ENCODE measurements around the gene EBPL. TPM values are rescaled to one million over a fixed set of nuclear protein-coding genes. Genes with fewer than 3 reads are reported as not detected.
A peak's percentile ranks its signal among the peaks of the same experiment; 100 is the strongest.

Gene EBPL
- total RNA-seq, 3 donors from 2014 or later, result 33.6 to 36.8 (median 34.0) TPM

DNA sequence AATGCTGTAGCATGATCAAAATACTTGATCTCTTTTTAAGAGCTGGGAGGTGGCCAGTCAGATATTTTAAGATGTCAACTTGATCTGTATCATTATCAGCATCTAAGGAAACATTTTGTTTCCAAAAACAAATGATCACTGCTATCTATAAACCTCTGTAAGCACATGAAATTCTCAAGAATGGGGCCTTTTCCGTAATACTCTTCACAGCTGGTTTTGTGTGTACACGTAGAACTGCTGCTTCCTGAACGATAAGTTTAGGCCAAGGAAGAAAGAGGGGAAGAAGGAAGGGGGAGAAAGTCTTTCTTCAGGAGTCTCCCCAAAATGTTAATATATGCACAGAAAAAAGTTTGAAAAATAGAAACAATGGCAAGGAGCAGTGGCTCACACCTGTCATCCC lies 37.3 kb downstream of the EBPL start:
- DNase-seq, result no peak
- no peaks in the 10 kb centered on the region for H3K4me1 ChIP-seq (ENCODE audit: low read depth)
- TF ChIP-seq, protein P1, sequence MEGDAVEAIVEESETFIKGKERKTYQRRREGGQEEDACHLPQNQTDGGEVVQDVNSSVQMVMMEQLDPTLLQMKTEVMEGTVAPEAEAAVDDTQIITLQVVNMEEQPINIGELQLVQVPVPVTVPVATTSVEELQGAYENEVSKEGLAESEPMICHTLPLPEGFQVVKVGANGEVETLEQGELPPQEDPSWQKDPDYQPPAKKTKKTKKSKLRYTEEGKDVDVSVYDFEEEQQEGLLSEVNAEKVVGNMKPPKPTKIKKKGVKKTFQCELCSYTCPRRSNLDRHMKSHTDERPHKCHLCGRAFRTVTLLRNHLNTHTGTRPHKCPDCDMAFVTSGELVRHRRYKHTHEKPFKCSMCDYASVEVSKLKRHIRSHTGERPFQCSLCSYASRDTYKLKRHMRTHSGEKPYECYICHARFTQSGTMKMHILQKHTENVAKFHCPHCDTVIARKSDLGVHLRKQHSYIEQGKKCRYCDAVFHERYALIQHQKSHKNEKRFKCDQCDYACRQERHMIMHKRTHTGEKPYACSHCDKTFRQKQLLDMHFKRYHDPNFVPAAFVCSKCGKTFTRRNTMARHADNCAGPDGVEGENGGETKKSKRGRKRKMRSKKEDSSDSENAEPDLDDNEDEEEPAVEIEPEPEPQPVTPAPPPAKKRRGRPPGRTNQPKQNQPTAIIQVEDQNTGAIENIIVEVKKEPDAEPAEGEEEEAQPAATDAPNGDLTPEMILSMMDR (IDR thresholded peaks at IDR 0.05), result no peak
- intact Hi-C loops (cut with DNase I, micrococcal nuclease), result no loop called here
- no peak for ATAC-seq
- H3K36me3 ChIP-seq (ENCODE audit: low read depth), result no peaks in the 10 kb centered on the region
- H3K4me3 ChIP-seq, result no peak overlapping the region
- no peaks in the 10 kb centered on the region for H3K9me3 ChIP-seq

DNA sequence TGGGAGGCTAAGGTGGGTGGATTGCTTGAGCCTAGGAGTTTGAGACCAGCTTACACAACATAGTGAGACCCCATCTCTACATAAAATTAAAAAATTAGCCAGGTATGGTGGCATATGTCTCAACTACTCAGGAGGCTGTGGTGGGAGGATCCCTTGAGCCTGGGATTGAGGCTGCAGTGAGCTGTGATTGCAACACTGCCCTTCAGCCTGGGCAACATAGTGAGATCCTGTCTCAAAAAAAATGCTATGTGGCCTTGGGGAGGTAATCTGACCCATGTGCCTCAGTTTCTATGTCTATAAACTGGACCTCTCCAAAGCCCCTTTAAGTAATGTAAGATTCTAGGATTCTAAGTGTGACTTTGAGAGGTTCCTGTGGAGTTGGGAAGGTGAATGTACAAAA lies 37.8 kb downstream of the EBPL start:
- TF ChIP-seq, protein P1 (IDR thresholded peaks at IDR 0.05), result no peak
- Histone ChIP-seq H3K9me3 (no peaks in the 10 kb centered on the region), H3K4me3 (no peak overlapping the region), H3K36me3 (ENCODE audit: low read depth) (no peaks in the 10 kb centered on the region), H3K4me1 (ENCODE audit: low read depth) (no peaks in the 10 kb centered on the region)
- ATAC-seq, result no peak
- no peak for DNase-seq
- intact Hi-C loops (cut with DNase I, micrococcal nuclease), result no loop called here

DNA sequence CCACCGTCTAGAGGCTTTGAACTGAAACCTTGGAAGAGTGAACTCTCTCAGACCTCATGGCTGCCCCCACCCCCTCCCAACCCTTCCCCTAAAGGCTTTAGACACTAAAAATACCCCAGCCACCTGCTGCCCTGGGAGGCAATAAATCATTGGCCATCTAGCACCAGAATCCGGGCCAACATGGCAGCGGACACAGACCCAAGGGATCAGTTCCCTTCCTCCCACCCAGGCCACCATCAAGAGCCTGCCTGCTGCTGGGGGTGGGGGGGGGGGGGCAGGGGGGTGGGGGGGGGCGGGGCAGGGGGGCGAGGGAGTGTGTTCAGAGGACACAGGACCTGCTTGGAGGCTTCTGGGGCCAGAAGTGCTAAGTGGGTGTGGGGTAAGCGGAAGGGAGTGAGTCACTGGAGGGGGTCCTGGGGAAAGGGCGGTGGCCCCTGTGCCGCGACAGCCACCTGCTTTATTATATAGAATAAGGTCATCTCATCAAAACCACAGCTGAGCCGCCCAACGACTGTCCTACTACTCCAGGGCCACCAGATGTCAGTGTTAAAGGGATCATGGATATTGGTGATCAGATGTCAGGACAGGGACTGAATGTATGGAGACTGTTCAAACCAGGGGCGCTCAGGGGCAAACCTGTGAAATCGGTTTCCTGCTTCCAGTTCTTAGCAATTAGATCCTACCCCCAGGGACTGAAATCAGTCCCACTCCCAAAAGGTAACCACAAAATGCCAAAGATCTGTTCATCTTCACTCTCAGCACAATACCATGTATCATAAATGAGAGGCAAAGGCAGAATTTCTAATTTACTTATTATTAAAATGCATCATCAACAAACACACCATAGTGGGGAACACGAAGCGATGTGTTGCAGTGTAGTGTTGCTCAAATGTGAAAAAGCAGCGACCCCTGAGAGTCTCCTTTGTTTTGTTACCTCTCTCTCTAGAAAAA lies 38.7 kb downstream of the EBPL start:
- DNase-seq, result peak in 2 of 3 donors; percentile 48 to 68
- no peaks in the 10 kb centered on the region for H3K9me3 ChIP-seq
- intact Hi-C loops (cut with DNase I, micrococcal nuclease), result no loop called here

DNA sequence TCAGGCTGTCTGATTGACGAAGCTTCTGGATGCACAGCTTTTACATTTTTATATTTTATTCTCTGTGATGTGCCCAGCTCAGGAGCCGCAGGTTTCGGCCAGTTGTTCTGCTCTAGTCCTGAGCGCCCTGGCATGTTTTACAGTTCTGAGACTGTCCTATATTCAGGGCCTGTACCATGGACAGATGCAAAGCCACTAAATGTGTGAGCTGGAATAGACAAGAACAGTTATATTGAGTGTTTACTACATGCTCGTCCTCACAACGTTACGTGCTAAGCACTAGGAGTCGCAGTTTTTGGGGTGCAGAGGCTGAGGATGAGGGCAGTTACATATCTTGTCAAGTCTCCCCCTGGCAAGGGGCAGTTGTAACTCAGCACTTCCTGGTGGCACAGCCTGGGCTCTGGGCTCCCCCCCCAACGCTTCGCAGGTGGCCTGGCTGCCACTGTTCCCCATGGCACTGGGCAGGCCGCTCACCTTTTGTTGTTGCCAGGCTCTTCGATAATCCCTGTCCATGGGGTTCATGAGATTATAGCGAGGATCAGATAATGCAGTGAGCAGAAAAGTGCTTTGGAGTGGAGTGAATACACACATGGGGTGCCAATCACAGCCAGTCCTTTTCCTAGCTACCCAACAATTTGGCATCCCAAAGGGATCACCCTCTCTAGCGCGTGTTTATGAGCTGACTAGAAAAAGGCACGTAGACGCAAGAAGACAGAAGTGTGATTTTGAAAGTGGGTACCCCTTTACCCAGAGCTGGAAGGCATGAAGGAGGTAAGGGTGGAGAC lies 39.5 kb downstream of the EBPL start:
- no peaks in the 10 kb centered on the region for H3K36me3 ChIP-seq (ENCODE audit: low read depth)
- H3K4me1 ChIP-seq (ENCODE audit: low read depth), result no peaks in the 10 kb centered on the region
- TF ChIP-seq, protein P1 (IDR thresholded peaks at IDR 0.05), result no peak
- ATAC-seq, result no peak
- no peak for DNase-seq
- no peaks in the 10 kb centered on the region for H3K9me3 ChIP-seq
- intact Hi-C loops (cut with DNase I, micrococcal nuclease), result no loop called here
- H3K4me3 ChIP-seq, result no peak overlapping the region

More for the DNA sequence above, 38.7 kb downstream of the EBPL start:
- H3K4me1 ChIP-seq (ENCODE audit: low read depth), result no peaks in the 10 kb centered on the region
- TF ChIP-seq, protein P1 (IDR thresholded peaks at IDR 0.05), result peak; percentile 23
- H3K36me3 ChIP-seq (ENCODE audit: low read depth), result no peaks in the 10 kb centered on the region
- no peak overlapping the region for H3K4me3 ChIP-seq
- ATAC-seq, result peak; percentile 92

DNA sequence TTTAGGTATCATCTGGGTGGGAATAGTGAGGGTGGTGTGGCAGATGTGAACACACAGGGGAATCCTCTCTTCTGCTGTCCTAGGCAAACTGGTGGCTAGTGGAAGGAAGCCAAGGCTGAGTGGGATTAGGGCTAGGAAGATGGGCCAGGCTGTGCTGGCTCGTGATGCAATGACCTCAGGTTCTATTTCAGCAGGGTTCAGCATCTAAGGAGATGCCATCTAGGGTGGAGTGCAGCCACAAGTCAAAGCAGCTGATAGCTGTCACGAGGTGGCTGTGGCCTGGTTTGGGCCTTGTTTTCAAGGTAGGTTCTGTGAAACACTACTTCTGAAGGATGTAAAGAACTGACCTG lies 41.3 kb downstream of the EBPL start:
- intact Hi-C loops (cut with DNase I, micrococcal nuclease), result no loop called here
- TF ChIP-seq, protein P1 (IDR thresholded peaks at IDR 0.05), result no peak
- no peaks in the 10 kb centered on the region for H3K4me1 ChIP-seq (ENCODE audit: low read depth)
- H3K9me3 ChIP-seq, result no peaks in the 10 kb centered on the region
- H3K36me3 ChIP-seq (ENCODE audit: low read depth), result no peaks in the 10 kb centered on the region
- ATAC-seq (no peak), DNase-seq (no peak)
- H3K4me3 ChIP-seq, result no peak overlapping the region
